GM18508 (cell line): ENCODE results near the gene SUSD4.

Experiments used
- ATAC-seq: cut with Tn5 transposase; IDR thresholded peaks from one replicate; pipeline ENCODE4 v1.9.1; 2021; ENCODE audit warnings: moderate number of reproducible peaks; ENCODE audit not compliant: insufficient read depth, unreplicated experiment

Gene SUSD4

GRCh38 chr1:223363057-223363855 lies 720 bp downstream of the SUSD4 start:
- ATAC-seq: no peak

GRCh38 chr1:223358826-223359225 lies 5.2 kb downstream of the SUSD4 start:
- no peak for ATAC-seq

GRCh38 chr1:223355699-223356098 lies 8.3 kb downstream of the SUSD4 start:
- no peak for ATAC-seq

GRCh38 chr1:223353939-223354338 lies 10.0 kb downstream of the SUSD4 start:
- ATAC-seq: no peak

- no peak for ATAC-seq
Measured at GRCh38 chr1:223352944-223353343, 11.0 kb downstream of the SUSD4 start.

- no peak for ATAC-seq
Measured at GRCh38 chr1:223350361-223350908, 13.5 kb downstream of the SUSD4 start.

GRCh38 chr1:223349241-223349640 lies 14.7 kb downstream of the SUSD4 start:
- no peak for ATAC-seq

- no peak for ATAC-seq
Measured at GRCh38 chr1:223348439-223348838, 15.5 kb downstream of the SUSD4 start.

- no peak for ATAC-seq
Measured at GRCh38 chr1:223347583-223347982, 16.4 kb downstream of the SUSD4 start.

GRCh38 chr1:223346311-223346710 lies 17.7 kb downstream of the SUSD4 start:
- ATAC-seq: no peak

- no peak for ATAC-seq
Measured at GRCh38 chr1:223345720-223346119, 18.3 kb downstream of the SUSD4 start.

- ATAC-seq: no peak
Measured at GRCh38 chr1:223344491-223344890, 19.5 kb downstream of the SUSD4 start.

GRCh38 chr1:223343692-223344091 lies 20.3 kb downstream of the SUSD4 start:
- ATAC-seq: no peak

GRCh38 chr1:223341121-223341520 lies 22.9 kb downstream of the SUSD4 start:
- ATAC-seq: no peak

GRCh38 chr1:223340637-223341036 lies 23.3 kb downstream of the SUSD4 start:
- ATAC-seq: no peak

- no peak for ATAC-seq
Measured at GRCh38 chr1:223339861-223340260, 24.1 kb downstream of the SUSD4 start.

- ATAC-seq: no peak
Measured at GRCh38 chr1:223338811-223339746, 24.9 kb downstream of the SUSD4 start.

GRCh38 chr1:223337174-223337869 lies 26.7 kb downstream of the SUSD4 start:
- no peak for ATAC-seq

GRCh38 chr1:223334156-223334555 lies 29.8 kb downstream of the SUSD4 start:
- no peak for ATAC-seq

GRCh38 chr1:223332997-223333396 lies 31.0 kb downstream of the SUSD4 start:
- no peak for ATAC-seq
